Left lobe of liver (tissue), 2 donors: Measurements from ENCODE around the gene TANC1. TPM values are rescaled to one million over a fixed set of nuclear protein-coding genes. Genes with fewer than 3 reads are reported as not detected.

ENCODE experiments used
- ATAC-seq: fragments of 200-7000 bp; cut with Tn5 transposase; one replicate; pipeline ENCODE4 v1.9.1; 2020; ENCODE audit warnings: mild to moderate bottlenecking, moderate library complexity
- DNase-seq: peaks from one replicate; pipeline ENCODE4 v3.0.0-alpha.2; 2020; ENCODE audit warnings: low spot score
- total RNA-seq: library from RNA; stranded (reverse); gene quantifications from one replicate; pipeline ENCODE4 v1.2.1, GENCODE V29; 2021
- donor health status: DM: no; HTN: no; CAD: no; lungs with moderate emphysema.
- donor health status: DM: no; HTN: yes; CAD: no.

Gene TANC1
- total RNA-seq, 1 donor from 2014 or later: 5.0 TPM

DNA sequence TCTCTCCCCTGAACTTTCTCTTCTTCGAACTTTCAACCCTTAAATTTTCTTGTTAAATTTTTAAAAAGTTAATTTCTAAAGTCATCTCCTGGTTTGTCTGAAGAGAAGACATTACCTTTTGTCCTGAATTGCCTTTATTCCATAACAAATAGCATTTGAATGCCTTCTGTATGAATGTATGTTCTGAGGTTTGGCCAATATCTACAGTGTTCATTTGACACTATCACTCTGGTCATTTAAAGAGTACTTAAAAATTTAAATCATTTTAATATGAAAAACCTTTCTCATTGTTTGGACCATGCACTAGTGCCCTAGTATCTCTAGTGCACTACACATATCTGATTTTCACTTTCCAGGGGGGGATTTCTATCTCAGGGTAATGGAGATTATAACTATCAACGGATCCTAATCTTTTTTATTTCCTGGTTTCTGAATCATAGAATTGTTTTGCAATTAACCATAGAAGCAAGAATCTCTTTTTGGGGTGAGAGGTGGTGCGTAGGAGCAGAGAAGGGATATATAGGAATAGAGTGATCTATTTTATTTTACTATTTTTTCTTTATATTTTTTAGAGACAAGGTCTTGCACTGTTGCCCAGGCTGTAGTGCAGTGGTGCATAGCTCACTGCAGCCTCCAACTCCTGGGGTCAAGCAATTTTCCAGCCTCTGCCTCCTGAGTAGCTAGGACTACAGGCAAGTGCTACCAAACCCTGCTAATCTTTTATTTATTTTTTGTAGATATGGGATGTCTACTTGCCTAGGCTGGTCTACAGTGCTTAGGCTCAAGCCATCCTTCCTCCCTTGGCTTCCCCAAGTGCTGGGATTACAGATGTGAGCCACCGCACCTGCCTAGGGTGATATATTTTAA is 25.5 kb downstream of the TANC1 start:
- DNase-seq (no peak), ATAC-seq (no peak)

DNA sequence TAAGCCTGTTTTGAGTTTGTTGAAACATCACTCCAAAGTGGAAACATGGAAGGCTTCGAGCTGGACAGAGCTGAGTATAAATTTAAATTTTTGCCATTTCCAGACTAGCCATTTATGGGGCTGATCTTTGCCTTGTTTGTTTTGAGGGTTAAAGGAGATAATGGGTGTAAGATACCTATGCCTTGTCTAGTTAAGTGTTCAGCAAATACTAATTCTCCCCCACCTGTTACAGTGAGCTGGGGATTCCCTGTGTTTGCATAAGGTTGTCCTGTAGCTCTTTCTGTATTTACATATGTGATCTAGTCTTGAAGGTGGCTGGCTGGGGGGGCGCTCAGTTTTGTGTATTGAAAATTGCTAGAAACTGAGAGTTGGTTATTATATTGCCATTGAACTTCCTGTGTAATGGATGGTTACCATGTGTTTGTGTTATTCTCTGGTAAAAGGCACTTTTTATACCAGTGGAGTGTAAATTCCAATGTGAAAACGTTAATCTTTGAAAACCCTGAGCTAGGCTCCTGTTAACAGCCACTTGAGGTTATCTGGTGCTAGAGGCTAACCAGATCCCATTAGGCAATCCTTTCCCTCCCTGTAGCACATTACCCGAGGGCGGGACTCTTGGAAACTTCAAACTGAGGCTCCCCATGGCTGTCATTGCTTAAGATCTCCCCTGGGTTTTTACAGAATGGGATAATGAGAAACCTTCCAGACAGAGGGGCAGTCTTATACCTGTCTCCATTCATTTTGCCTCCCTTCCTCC is 26.7 kb downstream of the TANC1 start:
- no peak for DNase-seq
- peak; percentile 54 for ATAC-seq

DNA sequence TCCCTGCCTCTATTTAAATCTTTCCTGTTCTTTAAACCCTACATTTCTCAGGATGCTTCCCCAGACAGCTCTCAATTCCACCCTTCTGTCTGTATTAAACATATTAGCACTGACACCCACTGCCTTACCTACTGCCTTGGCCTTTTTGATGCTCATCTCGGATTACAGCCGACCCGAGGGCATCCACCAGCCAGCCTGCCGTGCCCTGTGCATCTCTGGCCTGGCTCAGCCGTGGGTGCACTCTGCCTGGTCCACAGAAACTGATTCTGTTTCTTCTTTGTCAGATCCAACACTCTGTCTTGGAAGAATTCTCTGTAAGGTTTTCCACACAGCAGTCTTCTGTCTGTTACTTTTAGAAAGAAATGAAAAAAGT is 27.2 kb downstream of the TANC1 start:
- ATAC-seq: no peak

DNA sequence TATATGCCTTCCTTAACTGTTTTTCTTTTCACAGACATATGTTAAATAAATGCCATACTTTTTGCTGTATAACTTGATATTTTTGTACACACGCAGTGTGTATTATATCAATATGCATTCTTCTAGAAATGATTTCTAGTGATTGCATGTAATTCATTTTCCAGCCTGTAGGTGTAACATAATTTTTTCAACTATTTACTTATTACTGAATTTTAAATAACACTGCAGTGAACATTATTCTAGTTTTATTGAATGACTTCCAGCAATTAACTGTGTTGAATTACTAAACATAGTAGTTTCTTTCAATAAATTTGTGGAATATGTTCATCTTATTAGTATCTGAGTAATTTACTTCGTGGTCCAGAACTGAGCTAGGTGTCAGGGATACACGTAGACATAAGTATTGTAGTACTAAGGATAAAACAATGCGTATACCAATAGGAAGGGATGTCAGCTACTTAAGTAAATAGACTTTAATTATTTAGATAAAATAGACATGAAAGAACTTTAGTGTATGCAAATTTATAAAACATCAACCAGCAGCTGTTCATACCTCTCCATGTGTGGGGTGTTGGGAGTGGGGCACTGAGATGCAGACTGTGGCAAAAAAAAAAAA is 28.0 kb downstream of the TANC1 start:
- no peak for ATAC-seq
- DNase-seq: no peak

More for the DNA sequence above, 27.2 kb downstream of the TANC1 start:
- no peak for DNase-seq

DNA sequence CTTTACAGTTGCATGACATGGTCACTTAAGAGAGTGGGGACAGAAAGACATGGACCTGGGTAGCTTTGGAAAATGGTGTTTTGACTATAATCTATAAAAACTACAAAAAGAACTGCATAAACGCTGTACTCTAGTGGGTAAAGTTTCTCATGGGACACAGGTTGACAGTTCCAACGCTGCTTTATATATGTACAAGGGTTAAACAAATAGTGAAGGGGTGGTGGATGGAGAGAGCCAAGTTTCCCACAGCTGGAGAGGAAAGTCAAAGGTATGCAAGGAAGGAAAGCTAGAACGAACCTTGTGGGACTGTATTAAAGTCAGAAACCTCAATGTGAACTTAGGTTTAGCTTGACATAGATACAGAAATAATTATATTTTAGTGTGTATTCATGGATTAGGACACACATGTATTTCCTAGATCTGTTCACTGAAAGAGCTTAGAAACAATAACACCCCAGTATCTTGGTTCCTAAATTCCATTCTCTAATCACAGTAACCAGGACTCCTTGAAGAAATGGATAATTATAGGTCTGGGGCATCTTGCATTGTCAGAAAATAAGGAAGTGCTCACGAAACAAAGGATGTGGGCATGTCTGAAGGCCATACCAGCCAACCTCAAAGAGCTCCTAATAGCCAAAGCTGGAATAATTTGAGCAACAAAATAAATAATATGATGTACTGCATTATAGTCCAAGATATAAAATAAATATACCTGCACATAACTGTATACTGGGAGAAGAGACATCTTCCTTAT is 28.8 kb downstream of the TANC1 start:
- DNase-seq (no peak), ATAC-seq (peak; percentile 45)

DNA sequence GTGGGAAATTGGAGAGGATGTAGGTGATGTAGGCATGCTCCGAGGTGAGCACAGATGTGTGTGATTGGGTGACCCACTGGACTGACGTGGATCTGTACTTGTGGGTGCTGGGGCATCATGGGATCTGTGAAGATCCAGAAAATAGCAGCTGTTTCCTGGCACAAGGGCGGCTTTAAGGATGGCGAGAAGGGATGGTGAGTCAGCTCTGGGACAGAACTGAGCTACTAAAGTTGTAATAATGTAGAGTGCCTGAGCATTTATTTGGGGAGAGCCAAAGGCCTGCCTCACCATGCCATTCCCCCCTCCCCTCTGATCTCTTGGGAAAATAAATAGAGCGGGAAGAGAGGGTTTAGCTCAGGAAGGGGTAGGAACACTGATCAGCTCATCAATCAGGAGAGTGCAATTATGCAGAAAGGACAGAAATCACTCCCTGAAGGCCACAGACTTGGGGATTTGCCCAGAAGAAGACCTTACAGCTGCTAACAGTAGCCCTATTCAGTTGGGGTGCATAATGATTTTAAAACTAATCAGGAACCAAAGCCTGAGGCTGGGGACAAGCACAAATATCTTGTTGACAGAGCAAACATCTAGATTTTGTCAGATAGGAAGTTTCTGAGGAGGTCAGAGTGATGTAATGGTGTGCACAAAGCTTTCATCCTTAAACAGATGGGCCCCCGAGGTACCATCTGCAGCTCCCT is 30.3 kb downstream of the TANC1 start:
- DNase-seq (no peak), ATAC-seq (peak; percentile 14)

DNA sequence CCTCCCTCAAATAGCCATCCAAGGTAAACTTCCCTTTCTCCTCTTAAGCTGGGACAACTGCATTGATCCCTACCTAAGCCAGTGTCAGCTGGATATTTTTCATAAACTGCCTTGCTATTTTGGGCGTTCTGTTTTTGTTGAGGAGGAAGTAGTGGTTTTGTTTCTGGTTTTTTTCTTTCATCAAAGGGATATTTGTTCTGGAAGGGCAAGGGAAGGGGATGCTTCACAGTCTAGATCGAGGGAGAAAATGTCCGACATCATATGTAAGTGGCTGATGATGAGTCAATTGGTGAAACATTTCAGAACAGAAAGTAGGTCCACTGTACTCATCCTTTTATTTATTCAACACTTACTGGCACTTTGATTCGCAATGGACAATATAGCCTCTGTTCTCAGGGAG is 31.0 kb downstream of the TANC1 start:
- DNase-seq (no peak), ATAC-seq (no peak)

DNA sequence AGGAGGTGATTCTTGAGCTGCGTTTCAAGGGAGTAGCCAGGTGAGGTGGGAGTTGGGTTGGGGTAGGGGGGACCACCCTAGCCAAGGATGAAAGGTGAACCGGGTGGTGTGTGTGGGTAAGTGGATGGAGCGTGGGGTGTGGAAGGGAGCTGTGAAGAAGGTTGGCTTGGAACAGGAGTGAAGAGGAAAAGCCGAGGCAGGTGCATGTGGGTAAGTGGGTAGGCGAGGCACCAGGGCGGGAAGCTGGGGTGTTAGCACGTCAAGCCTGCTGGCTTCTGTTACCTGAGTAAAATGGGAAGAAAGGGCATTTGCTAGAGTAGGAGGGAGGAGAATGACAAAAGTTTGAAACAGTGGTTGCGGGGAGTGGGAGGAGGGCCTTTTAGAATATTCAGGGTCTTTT is 31.6 kb downstream of the TANC1 start:
- ATAC-seq (no peak), DNase-seq (no peak)

DNA sequence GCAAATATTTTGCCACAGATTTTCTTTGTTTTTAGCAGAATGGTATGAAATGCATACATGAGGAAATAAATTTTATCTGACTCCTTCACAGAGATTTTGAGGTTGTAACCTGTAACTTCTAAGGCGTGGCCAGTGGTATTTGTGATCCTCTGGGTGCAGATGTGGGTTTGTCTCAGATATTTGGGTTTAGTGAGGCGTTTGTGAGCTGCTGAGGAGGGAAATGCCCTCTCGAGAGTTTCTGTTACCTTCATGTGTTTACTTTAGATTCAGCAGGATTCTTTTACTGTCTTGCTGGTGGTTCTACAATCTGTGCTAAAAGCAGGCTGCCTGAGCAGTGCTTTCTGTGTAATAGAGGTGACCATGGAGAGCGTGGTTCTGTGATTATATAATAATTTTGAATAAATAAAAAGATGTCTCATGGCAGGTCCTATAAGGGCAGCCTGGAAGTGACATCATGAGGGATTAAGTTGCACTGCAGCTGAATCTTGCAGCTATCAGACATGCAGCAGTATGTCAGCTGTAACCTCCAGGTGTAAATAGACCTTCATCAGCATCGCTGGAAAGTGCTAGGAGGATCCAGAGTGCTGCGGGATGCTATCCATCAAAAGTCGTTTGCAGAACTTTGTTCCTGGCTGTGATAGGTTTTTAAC is 34.1 kb downstream of the TANC1 start:
- ATAC-seq (no peak), DNase-seq (no peak)

DNA sequence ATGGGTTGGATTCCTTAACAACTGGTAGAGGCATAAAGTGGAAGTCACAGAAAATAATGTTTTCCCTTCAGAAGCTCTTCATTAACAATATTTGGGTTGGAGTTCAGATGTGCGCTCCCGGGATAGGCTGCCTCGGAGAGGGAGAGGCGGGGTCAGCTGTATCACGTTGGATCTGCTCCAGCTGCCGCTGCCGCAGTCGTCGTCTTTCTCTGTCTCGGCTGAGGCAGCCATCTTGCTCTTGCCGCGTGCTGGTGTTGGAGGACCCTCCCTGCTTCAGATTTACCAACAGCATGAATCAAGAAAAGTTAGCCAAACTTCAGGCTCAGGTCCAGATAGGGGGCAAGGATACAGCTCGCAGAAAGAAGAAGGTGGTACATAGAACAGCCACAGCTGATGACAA is 35.1 kb downstream of the TANC1 start:
- ATAC-seq: no peak
- no peak for DNase-seq

DNA sequence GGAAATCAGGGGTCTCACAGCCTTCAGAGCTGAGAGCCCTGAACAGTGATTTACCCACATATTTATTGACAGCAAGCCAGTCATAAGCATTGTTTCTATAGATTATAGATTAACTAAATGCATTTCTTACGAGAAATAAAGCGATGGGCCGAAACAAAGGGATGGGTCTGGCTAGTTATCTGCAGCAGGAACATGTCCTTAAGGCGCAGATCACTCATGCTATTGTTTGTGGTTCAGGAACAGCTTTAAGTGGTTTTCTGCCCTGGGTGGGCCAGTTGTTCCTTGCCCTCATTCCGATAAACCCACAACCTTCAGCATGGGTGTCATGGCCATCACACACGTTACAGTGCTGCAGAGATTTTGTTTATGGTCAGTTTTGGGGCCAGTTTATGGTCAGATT is 36.4 kb downstream of the TANC1 start:
- ATAC-seq (no peak), DNase-seq (no peak)

DNA sequence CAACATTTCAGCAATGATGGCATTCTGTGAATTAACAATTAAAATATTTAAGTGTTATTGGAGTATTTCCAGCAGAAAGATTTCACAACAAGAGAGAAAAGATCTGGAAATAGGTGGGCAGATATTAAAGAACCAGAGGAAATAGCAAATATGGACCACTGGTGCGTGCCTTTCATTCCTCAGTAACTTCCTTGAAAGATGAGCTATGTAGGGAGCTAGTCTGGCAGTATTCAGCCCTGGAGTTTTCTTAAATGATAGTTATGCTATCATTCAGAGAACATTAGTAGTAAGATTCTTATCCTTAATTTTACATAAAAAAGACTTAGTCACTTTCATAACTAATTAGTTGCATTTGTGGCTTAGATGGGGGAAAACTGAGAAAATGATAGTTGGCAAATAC is 41.5 kb downstream of the TANC1 start:
- ATAC-seq (no peak), DNase-seq (no peak)

DNA sequence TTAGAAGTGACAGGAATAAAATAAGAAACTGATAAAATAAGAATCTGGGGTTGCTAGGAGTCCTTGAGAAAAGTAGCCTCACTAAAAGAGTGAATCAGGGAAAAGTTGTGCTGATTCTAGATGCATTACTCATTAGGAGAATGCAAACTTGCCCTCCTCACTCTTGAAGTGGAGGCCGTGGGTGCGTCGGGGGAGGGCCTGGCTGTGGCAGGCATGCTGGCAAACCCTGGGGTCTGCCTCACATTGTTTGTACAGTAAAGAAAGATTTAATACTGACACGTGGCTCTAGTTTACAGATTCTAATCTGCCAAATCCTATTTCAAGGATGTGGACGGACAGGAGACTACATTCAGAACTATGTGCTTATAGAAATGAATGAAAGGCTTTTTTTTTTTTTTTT is 41.9 kb downstream of the TANC1 start:
- ATAC-seq (no peak), DNase-seq (no peak)

DNA sequence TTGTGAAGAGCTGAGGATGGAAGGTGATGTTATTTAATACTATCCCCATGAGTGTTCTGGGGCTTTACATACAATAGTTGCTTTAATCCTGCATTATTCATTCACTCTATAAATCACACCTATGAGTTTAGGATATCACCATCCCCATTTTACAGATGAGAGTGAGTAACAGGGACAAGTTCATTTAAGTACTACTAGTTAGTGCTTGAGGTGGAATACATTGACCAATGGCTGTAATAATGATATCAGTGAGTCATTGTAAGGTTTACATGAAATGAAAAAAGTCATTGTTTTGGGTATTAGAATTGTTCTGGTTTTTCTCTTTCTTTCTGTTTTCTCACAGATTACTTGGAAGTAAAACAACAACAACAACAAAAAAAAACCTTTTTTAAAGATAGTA is 42.5 kb downstream of the TANC1 start:
- no peak for DNase-seq
- ATAC-seq: no peak

DNA sequence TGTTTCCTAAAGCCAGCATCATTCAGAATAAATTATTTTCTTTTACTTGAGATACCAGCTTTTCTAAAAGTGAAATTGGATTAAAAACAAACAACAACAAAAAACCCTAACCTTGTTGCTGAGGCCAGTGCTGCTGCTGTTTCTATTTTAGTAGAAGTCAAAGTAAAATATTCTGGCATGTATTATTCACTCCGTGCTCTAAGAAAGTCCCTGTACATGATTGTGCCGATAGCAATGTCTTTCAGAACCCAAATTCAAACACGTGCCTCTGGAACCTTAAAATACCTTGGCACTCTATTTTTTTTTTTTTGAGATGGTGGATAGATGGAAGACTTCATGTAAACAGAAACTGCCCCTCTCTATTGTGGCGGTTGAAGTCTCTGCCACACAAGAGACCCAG is 43.7 kb downstream of the TANC1 start:
- no peak for DNase-seq
- no peak for ATAC-seq

DNA sequence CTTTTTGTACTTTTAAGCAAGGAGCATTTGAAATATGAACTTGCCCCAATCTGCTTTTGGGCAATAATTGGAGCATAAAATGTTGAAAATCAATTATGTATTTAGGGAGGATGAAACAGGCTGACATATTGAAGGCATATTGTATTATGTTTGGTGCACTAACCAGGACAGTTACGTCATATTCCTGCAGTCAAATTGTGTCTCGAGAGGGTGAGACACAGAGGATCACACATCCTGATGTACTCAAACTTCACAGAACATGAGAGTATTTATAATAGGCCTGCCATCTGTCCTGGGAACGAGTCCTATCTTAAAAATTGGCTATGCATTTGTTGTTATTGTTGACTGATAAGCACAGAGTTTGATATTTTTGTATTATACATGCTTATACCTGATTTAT is 44.7 kb downstream of the TANC1 start:
- ATAC-seq (no peak), DNase-seq (no peak)

DNA sequence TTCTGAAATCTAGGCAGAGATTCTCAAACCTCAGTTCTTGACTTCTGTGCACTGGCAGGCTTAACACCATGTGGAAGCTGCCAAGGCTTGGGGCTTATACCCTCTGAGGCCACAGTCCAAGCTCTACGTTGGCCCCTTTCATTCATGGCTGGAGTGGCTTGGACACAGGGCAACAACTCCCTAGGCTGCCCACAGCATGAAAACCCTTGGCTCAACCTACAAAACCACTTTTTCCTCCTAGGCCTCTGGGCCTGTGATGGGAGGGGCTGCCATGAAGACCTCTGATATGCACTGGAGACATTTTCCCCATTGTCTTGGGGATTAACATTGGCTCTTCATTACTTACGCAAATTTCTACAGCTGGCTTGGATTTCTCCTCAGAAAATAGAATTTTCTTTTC is 46.7 kb downstream of the TANC1 start:
- DNase-seq (no peak), ATAC-seq (no peak)

DNA sequence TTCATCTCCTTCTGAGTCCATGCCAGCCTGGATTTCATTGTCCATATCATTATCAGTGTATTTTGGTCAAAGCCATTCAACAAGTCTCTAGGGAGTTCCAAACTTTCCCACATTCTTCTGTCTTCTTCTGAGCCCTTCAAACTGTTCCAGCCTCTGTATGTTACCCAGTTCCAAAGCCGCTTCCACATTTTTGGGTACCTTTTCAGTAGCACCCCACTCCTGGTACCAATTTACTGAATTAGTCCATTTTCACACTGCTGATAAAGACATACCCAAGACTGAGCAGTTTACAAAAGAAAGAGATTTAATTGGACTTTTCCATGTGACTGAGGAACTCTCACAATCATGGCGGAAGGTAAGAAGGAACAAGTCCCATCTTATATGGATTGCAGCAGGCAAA is 47.4 kb downstream of the TANC1 start:
- DNase-seq (no peak), ATAC-seq (no peak)

DNA sequence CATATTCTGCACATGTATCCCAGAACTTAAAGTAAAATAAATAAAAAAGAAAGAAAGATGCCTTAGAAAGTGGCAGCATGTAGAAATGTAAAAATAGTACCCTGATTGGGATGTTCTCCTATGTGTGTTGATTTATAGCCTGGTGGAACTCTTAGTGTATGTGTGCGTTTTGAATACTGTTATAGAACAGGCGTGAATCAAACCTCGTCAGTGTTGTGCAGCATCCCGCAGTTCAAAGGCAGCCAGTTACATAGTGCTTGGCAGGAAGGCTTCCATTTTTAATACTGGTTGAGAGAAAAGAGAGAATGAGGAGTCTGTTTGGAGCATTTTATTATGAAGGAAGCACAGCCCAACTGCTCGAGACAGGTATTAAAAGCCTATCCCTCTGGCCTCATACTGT is 49.4 kb downstream of the TANC1 start:
- DNase-seq (no peak), ATAC-seq (no peak)

DNA sequence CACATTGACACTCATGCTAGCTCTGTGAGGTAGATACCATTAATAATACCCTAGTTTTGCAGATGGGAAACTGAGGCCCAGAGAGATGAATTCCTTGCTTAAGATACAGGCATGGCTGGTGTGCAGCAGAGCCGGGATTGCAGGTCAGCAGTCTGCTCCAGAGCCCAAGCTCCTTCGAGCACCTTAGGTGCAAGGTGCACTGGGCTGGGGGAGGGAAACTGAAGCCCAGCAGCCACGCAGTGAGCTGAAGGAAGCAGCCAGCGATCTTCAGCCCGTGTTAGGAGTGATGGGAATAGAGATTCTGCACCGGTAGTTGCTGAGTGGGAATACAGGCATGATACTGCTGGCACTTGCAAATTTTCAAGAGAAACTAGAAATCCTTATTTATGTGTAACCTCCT is 50.6 kb downstream of the TANC1 start:
- no peak for DNase-seq
- no peak for ATAC-seq
